ENCODE measurements around the gene FNDC5.

- TF ChIP-seq EZH2phosphoT487 (IDR thresholded peaks at IDR 0.05; ENCODE audit: borderline replicate concordance, low read depth) = no peak
- no peak for TF ChIP-seq JUND (IDR thresholded peaks at IDR 0.05)
- TF ChIP-seq YY1 (IDR thresholded peaks at IDR 0.05; ENCODE audit: low read depth) = no peak
- TF ChIP-seq EP300 (IDR thresholded peaks at IDR 0.05; ENCODE audit: borderline replicate concordance in 1 of 2, low read depth in 1 of 2, low read length in 1 of 2) = no peak
- no peak for TF ChIP-seq CTCF (IDR thresholded peaks at IDR 0.05)
- no peak for TF ChIP-seq TEAD4 (IDR thresholded peaks at IDR 0.05; ENCODE audit: borderline replicate concordance, insufficient read depth)
- TF ChIP-seq FOSL2 (IDR thresholded peaks at IDR 0.05; ENCODE audit: borderline replicate concordance, low read depth) = no peak
- no peak for TF ChIP-seq CHD2 (IDR thresholded peaks at IDR 0.05; ENCODE audit: low read length, partially characterized antibody)
- TF ChIP-seq POLR2AphosphoS5 (IDR thresholded peaks at IDR 0.05; ENCODE audit: low read depth, low read length) = no peak
- no peak for TF ChIP-seq GABPA (IDR thresholded peaks at IDR 0.05; ENCODE audit: low read depth)
- TF ChIP-seq TAF1 (IDR thresholded peaks at IDR 0.05; ENCODE audit: borderline replicate concordance, low read depth, low read length) = no peak
- TF ChIP-seq RCOR1 (IDR thresholded peaks at IDR 0.05; ENCODE audit: low read length) = no peak
Observed at GRCh38 chr1:32898056-32898455, 27.3 kb upstream of the FNDC5 start.

All from SK-N-SH (cell line).